GM12878 (cell line): Measurements from ENCODE around the gene LGALS9B. TPM values are rescaled to one million over a fixed set of nuclear protein-coding genes. Genes with fewer than 3 reads are reported as not detected.
"Not testable (repeated sequence)": the region's sequence is repeated elsewhere in the genome, so short reads cannot be mapped to it uniquely, and the experiment has no call there.

Experiments
- ATAC-seq: fragments of 200-7000 bp; cut with Tn5 transposase; 3 replicates; pipeline ENCODE4 v1.9.1; 2020; ENCODE audit warnings: mild to moderate bottlenecking, moderate library complexity
- BruUV-seq: library from RNA; stranded (reverse); fragments of 400-500 nt; replicated peaks from 2 replicates; lab custom pipeline; 2021; lab: Mats Ljungman, UMichigan
- CTCF ChIA-PET: fragments of 300-600 bp; sonication (Branson Sonifier 250); formaldehyde crosslinking; extraction: SDS; loops from one replicate; lab custom pipeline; 2021; ENCODE audit warnings: inconsistent platforms; lab: Yijun Ruan, JAX
- POLR2A ChIA-PET: fragments of 350-600 bp; formaldehyde crosslinking; extraction: SDS; loops from one replicate; lab custom pipeline; 2021; ENCODE audit warnings: inconsistent platforms; lab: Charles Lee
- RAD21 ChIA-PET: fragments of 300-600 bp; sonication (Branson Sonifier 250); formaldehyde crosslinking; loops from one replicate; lab custom pipeline; 2023; ENCODE audit warnings: antibody characterized with exemption; ENCODE audit not compliant: unreplicated experiment; lab: Charles Lee
- SMC1A ChIA-PET: fragments of 300-600 bp; sonication (Branson Sonifier 250); formaldehyde crosslinking; loops from one replicate; lab custom pipeline; 2023; ENCODE audit not compliant: unreplicated experiment, uncharacterized antibody; lab: Charles Lee
- DNase-seq: peaks from one replicate; pipeline ENCODE4 v3.0.0-alpha.2; 2011; ENCODE audit warnings: low read depth, low spot score
- FAIRE-seq: peaks from 3 replicates; lab custom pipeline; 2011; peaks lifted over from hg19 to GRCh38; lab: Jason Lieb, UNC
- H2AFZ ChIP-seq: 2 replicates; pipeline ENCODE4 v1.6.0; 2011; ENCODE audit warnings: low read depth, low read length, control low read depth; ENCODE audit not compliant: control insufficient read depth
- H3K27ac ChIP-seq: 2 replicates; pipeline ENCODE4 v1.5.1; 2011; ENCODE audit warnings: control low read depth; ENCODE audit not compliant: control insufficient read depth, insufficient read depth
- H3K27me3 ChIP-seq, 2 experiments: replicated peaks in 1 of 2; 2 replicates each; pipeline versions ENCODE4 v1.6.0 to v1.6.1; 2011; ENCODE audit warnings: low read length in 1 of 2; ENCODE audit not compliant: control insufficient read depth in 2 of 2, insufficient read depth in 2 of 2
- H3K36me3 ChIP-seq, 2 experiments: 2 replicates each; pipeline ENCODE4 v1.5.1; 2011; ENCODE audit warnings: low read length in 1 of 2; ENCODE audit not compliant: control insufficient read depth in 2 of 2, insufficient read depth in 2 of 2
- H3K4me1 ChIP-seq: 2 replicates; pipeline ENCODE4 v1.6.1; 2011; ENCODE audit warnings: mild to moderate bottlenecking, low read length, moderate library complexity, mixed read lengths; ENCODE audit not compliant: control insufficient read depth, insufficient read depth
- H3K4me2 ChIP-seq: 2 replicates; pipeline ENCODE4 v1.6.0; 2011; ENCODE audit warnings: control low read depth; ENCODE audit not compliant: control insufficient read depth, insufficient read depth
- H3K4me3 ChIP-seq: fragments of 200-600 bp; sonication (generic); 2 replicates; pipeline ENCODE4 v1.5.1; 2016
- H3K79me2 ChIP-seq: 2 replicates; pipeline ENCODE4 v1.6.0; 2011; ENCODE audit warnings: low read length; ENCODE audit not compliant: control insufficient read depth, insufficient read depth
- H3K9ac ChIP-seq: 2 replicates; pipeline ENCODE4 v1.8.0; 2011; ENCODE audit warnings: low read length, control low read depth, mixed read lengths; ENCODE audit not compliant: control insufficient read depth, insufficient read depth
- H3K9me3 ChIP-seq: replicated peaks from 3 replicates; pipeline ENCODE4 v1.5.1; 2011; ENCODE audit warnings: mild to moderate bottlenecking, low read length; ENCODE audit not compliant: control insufficient read depth, insufficient read depth
- H4K20me1 ChIP-seq: 2 replicates; pipeline ENCODE4 v1.6.0; 2011; ENCODE audit not compliant: control insufficient read depth, insufficient read depth
- WGBS: methylation state at CpG from one replicate; pipeline ENCODE4 v1.1.6; 2016; ENCODE audit warnings: low lambda C conversion rate; ENCODE audit not compliant: insufficient replicate concordance, insufficient coverage; ENCODE audit errors: missing lambda C conversion rate; 5-methylcytosine and 5-hydroxymethylcytosine counted together
- in situ Hi-C: fragments of 300-500 bp; cut with MboI; formaldehyde crosslinking; loops from 9 replicates; pipeline ENCODE4 v1.14.3; 2018; ENCODE audit warnings: mixed read lengths
- intact Hi-C: fragments of 100-400 bp; cut with micrococcal nuclease; formaldehyde crosslinking; loops from one replicate; pipeline ENCODE4 v1.14.2; 2022; ENCODE audit not compliant: unreplicated experiment
- polyA plus RNA-seq, 11 experiments: library from polyadenylated mRNA; depleted of rRNA in 4 of 11; unstranded in 6 of 11; stranded (reverse) in 5 of 11; fragments of >200 nt; fragmentation: Nextera tagmentation in 4 of 11; fragmentation: Illumina TruSeq in 1 of 11; extraction: Ambion mirVana in 4 of 11; extraction: Trizol in 1 of 11; gene quantifications; 1 replicate in 1 of 11; 2 replicates in 10 of 11; pipeline versions ENCODE4 v1.2.1 to v1.2.3, GENCODE V29; 2011 to 2016; ENCODE audit warnings: inconsistent platforms in 2 of 11, missing spikeins in 2 of 11, low read depth in 1 of 11
- total RNA-seq, 4 experiments: library from RNA; depleted of rRNA in 3 of 4; stranded (reverse); fragments of >200 nt in 3 of 4; fragmentation: Illumina TruSeq in 1 of 4; extraction: Trizol in 1 of 4; gene quantifications; 2 replicates each; pipeline versions ENCODE4 v1.2.1 to v1.2.3, GENCODE V29; 2013 to 2021

Gene LGALS9B
- total and polyA plus RNA-seq, 10 of the 15 experiments (the other 5 are each of a cell fraction or from before 2014, with no cell fraction given): 0.09 to 1.4 (median 0.48) TPM; not detected in 2

- H3K36me3 ChIP-seq, RAD21 ChIA-PET, H3K4me3 ChIP-seq, H3K27ac ChIP-seq, H2AFZ ChIP-seq, ATAC-seq, H3K4me1 ChIP-seq, DNase-seq, FAIRE-seq, intact Hi-C loops, H3K4me2 ChIP-seq, in situ Hi-C loops, SMC1A ChIA-PET, H3K9me3 ChIP-seq, POLR2A ChIA-PET, BruUV-seq, H4K20me1 ChIP-seq, CTCF ChIA-PET, H3K9ac ChIP-seq, H3K27me3 ChIP-seq, H3K79me2 ChIP-seq: not testable (repeated sequence)
- 47% methylated on average over 8 of the region's 8 CpGs for WGBS
Observed at GRCh38 chr17:20433382-20433781, 34.0 kb downstream of the LGALS9B start.

GRCh38 chr17:20427264-20427663 is 40.1 kb downstream of the LGALS9B start:
- intact Hi-C loops, H3K27ac ChIP-seq, H3K4me1 ChIP-seq, H3K36me3 ChIP-seq, H3K79me2 ChIP-seq, FAIRE-seq, POLR2A ChIA-PET, ATAC-seq, DNase-seq, H3K9me3 ChIP-seq, SMC1A ChIA-PET, CTCF ChIA-PET, RAD21 ChIA-PET, H3K4me3 ChIP-seq, H3K27me3 ChIP-seq, BruUV-seq, in situ Hi-C loops, H3K9ac ChIP-seq, H3K4me2 ChIP-seq, H4K20me1 ChIP-seq, H2AFZ ChIP-seq: not testable (repeated sequence)
- 25% methylated on average over 2 of the region's 2 CpGs for WGBS
